OCI-LY7 (cell line): Measurements from ENCODE around the gene EMILIN1.

Experiments used
- CTCF ChIP-seq: fragments of 200-600 bp; sonication (generic); conservative IDR thresholded peaks from 2 replicates; pipeline ENCODE4 v1.5.1; 2014; ENCODE audit warnings: mild to moderate bottlenecking, antibody characterized with exemption, low read length, moderate library complexity, mixed read lengths
- EZH2phosphoT487 ChIP-seq: fragments of 200-600 bp; sonication (generic); IDR thresholded peaks from 2 replicates; pipeline ENCODE4 v1.6.1; 2018; ENCODE audit warnings: low read depth, borderline replicate concordance, mild to moderate bottlenecking, mixed run types, antibody characterized with exemption, low read length, moderate library complexity, mixed read lengths

DNA sequence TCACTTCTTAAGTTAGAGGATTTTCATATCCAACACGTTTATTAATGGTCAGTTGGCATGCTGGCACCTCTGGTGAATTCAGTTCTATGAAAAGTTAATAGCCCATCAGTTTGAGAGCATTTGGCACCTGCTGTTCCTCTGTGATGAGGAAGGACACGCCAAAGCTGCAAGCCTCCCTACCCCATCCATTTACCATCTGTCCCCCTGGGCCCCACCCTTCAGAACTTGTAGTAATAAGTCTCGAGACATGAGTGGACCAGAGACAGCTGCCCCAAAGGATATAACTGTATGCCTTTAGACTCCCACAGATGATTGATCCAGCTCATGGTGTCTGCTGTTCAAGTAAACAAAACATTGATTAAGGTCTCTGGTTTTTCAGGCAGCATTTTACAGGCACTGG is 13.3 kb upstream of the EMILIN1 start:
- no peak for TF ChIP-seq CTCF
- no peak for TF ChIP-seq EZH2phosphoT487
